ENCODE results near the gene CPLX4.
A peak's percentile ranks its signal among the peaks of the same experiment; 100 is the strongest.

The CPLX4 gene

GRCh38 chr18:59318460-59319050 is at the start of gene CPLX4:
TSS of gene CPLX4 (minus strand) at chr18:59318649. CDS start at chr18:59318462, 187 bp downstream.
- Mint-ChIP-seq H3K4me3 (no peak within 1 kb of the TSS), H3K27ac (no peak within 1 kb of the TSS), H3K9me3 (no peaks in the 10 kb centered on the region), H3K36me3 (ENCODE audit: low read depth) (no peaks in the 10 kb centered on the region), H3K4me1 (no peaks in the 10 kb centered on the region), H3K27me3 (peaks cover 17% of the 10 kb centered on the region)
- DNase-seq: no peak
- no peak for ATAC-seq

DNA sequence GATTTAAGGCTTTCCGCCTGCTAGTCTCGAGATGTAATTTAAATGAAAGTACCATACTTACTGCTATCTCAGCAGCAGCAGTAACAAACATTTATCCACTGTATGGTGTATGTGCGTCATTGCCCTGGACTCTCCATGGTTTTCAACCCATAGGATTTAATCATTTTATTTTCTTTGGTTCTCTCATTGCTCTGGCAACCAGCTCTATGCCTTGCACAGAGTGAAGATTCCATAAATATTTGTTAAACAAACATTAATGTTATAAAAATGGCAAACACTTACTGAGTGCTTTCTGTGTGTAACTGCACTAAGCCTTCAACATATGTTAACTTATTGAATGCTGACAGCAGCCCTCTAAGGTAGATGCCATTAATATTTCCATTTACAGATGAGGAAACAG is 41.9 kb upstream of the CPLX4 start:
- H3K27me3 Mint-ChIP-seq: no peaks in the 10 kb centered on the region
- peaks cover 26% of the 10 kb centered on the region for H3K4me1 Mint-ChIP-seq
- ATAC-seq (no peak), DNase-seq (no peak)
- peak overlapping the region; percentile 77 for H3K4me3 Mint-ChIP-seq
- no peaks in the 10 kb centered on the region for H3K9me3 Mint-ChIP-seq
- H3K27ac Mint-ChIP-seq: no peak overlapping the region
- peaks cover 21% of the 10 kb centered on the region for H3K36me3 Mint-ChIP-seq (ENCODE audit: low read depth)

DNA sequence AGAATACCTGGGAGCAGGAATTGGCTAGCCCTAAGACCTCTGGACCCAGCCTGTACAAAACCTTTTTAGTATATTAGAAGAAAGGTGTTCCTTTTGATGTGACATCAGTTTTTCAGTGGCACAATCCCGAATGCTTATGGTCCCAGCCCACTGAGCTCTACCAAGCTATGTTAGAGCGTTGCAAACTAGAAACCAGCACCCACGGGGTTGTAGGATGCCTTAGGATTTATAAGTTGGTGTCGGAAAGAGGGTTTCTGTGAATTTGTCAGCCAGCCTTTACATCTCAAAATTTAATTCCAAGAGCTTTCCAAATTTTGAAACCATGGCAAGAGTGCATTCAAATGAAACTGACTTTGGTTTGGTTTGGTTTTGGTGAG is 41.1 kb upstream of the CPLX4 start:
- Mint-ChIP-seq H3K4me1 (peaks cover 29% of the 10 kb centered on the region), H3K9me3 (no peaks in the 10 kb centered on the region), H3K36me3 (ENCODE audit: low read depth) (peaks cover 27% of the 10 kb centered on the region), H3K27ac (no peak overlapping the region), H3K4me3 (peak overlapping the region; percentile 77), H3K27me3 (no peaks in the 10 kb centered on the region)
- ATAC-seq (no peak), DNase-seq (no peak)

DNA sequence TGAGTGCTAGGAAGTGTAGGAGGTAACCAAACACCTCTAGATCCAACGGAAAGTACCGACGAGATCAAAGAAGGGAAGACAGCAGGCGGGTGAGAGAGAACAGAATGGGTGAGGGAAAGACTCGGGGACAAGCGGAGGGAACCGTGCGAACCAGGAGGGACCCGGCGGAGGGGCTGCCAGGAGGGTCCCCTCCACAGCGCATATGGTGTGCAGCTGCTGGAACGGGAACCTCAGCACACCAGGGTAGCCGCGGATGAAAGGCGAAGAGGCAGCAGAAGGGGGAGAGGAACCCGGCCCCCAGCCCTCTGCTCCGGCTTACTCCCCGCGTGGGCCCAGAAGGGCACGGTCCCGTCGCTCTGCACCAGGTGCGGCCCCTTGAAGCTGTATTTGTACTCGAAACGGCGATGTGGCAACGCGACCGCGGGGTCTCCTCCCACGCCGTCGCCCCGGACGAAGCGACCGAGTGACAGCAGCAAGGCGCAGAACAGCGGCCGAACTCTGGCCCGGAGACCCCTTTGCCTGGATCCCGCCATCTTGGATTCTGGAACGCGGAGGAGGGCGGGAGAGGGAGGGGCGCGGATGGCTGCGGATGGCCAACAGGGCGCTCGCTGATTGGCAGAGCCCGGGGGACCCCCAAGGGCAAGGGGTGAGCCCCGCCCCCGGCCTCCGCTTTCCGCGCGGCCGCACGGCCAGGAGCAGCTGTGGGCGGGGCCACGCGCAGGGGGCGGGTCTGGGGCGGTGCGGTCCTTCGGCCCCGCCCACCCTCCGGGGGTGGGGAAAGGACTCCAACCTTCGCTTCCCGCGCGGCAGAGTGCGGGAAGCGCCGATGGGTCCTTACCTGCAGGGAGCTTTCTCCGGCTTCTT is 40.5 kb upstream of the CPLX4 start, which contains the start of gene LMAN1:
Gene LMAN1, minus strand, starts transcription at position 554 of the 864 bp plus-strand sequence. Its CDS starts 21 bp downstream, at position 533.
- Mint-ChIP-seq H3K36me3 (ENCODE audit: low read depth) (peaks cover 30% of the 10 kb centered on the region), H3K4me3 (peak within 1 kb of the TSS; percentile 100), H3K27me3 (no peaks in the 10 kb centered on the region), H3K9me3 (no peaks in the 10 kb centered on the region), H3K27ac (peak within 1 kb of the TSS; percentile 100), H3K4me1 (peaks cover 30% of the 10 kb centered on the region)
- peak; percentile 97 for DNase-seq
- peak; percentile 94 for ATAC-seq

DNA sequence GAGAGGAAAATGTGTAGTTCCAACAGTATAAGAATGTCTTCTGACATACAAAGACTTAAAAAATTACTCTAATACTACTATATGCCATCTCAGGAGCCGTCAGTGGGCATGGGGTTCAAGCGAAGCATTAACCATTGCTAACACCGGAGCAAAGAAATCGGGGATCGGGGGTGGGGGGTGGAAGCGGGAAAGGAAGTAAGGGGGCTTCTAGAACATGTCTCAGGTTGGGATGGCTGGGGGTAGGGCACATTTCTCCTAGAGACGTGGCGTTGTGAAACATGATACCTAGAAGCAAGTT is 39.9 kb upstream of the CPLX4 start:
- Mint-ChIP-seq H3K36me3 (ENCODE audit: low read depth) (peaks cover 31% of the 10 kb centered on the region), H3K27me3 (no peaks in the 10 kb centered on the region), H3K4me3 (peak overlapping the region; percentile 100), H3K4me1 (peaks cover 30% of the 10 kb centered on the region), H3K27ac (peak overlapping the region; percentile 100), H3K9me3 (no peaks in the 10 kb centered on the region)
- ATAC-seq: no peak
- DNase-seq: no peak

- ATAC-seq (peak; percentile 27), DNase-seq (no peak)
- H3K36me3 Mint-ChIP-seq (ENCODE audit: low read depth): peaks cover 35% of the 10 kb centered on the region
- H3K27ac Mint-ChIP-seq: peak overlapping the region; percentile 100
- H3K4me3 Mint-ChIP-seq: peak overlapping the region; percentile 100
- no peaks in the 10 kb centered on the region for H3K9me3 Mint-ChIP-seq
- H3K4me1 Mint-ChIP-seq: peaks cover 34% of the 10 kb centered on the region
- no peaks in the 10 kb centered on the region for H3K27me3 Mint-ChIP-seq
These were observed 39.5 kb upstream of the CPLX4 start for GRCh38 chr18:59357928-59358327.

GRCh38 chr18:59354731-59355130 is 36.3 kb upstream of the CPLX4 start:
- ATAC-seq: no peak
- peaks cover 34% of the 10 kb centered on the region for H3K4me1 Mint-ChIP-seq
- peaks cover 60% of the 10 kb centered on the region for H3K36me3 Mint-ChIP-seq (ENCODE audit: low read depth)
- H3K27ac Mint-ChIP-seq: no peak overlapping the region
- no peak overlapping the region for H3K4me3 Mint-ChIP-seq
- no peaks in the 10 kb centered on the region for H3K9me3 Mint-ChIP-seq
- no peak for DNase-seq
- H3K27me3 Mint-ChIP-seq: no peaks in the 10 kb centered on the region

- Mint-ChIP-seq H3K27ac (no peak overlapping the region), H3K9me3 (no peaks in the 10 kb centered on the region), H3K27me3 (no peaks in the 10 kb centered on the region), H3K4me3 (no peak overlapping the region), H3K4me1 (peaks cover 35% of the 10 kb centered on the region), H3K36me3 (ENCODE audit: low read depth) (peaks cover 71% of the 10 kb centered on the region)
- DNase-seq (no peak), ATAC-seq (no peak)
These were observed 34.7 kb upstream of the CPLX4 start for GRCh38 chr18:59353079-59353680.

GRCh38 chr18:59352250-59352855 is 33.9 kb upstream of the CPLX4 start:
- H3K9me3 Mint-ChIP-seq: no peaks in the 10 kb centered on the region
- DNase-seq (no peak), ATAC-seq (no peak)
- H3K4me1 Mint-ChIP-seq: peaks cover 32% of the 10 kb centered on the region
- no peaks in the 10 kb centered on the region for H3K27me3 Mint-ChIP-seq
- no peak overlapping the region for H3K27ac Mint-ChIP-seq
- no peak overlapping the region for H3K4me3 Mint-ChIP-seq
- peaks cover 77% of the 10 kb centered on the region for H3K36me3 Mint-ChIP-seq (ENCODE audit: low read depth)

GRCh38 chr18:59345556-59345955 is 27.1 kb upstream of the CPLX4 start:
- peaks cover 87% of the 10 kb centered on the region for H3K36me3 Mint-ChIP-seq (ENCODE audit: low read depth)

DNA sequence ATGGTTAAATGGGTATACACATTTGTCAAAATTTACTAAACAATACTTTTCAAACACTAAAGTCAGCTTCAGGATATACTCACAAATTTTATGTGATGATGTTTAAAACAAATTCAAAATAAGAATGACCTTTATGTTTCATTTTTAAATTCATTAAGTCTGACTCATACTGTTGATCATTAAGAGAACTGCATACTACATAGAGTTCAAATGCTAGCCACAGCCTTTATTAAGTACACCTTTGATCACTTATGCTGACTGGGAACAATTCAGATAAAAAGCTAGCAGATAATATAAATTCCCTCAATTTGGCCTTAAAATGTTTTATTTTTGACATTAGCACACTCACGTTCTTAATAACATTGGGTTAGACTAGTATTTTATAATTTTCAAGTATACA is 26.5 kb upstream of the CPLX4 start:
- Mint-ChIP-seq H3K4me3 (no peak overlapping the region), H3K27ac (no peak overlapping the region), H3K9me3 (peaks cover 26% of the 10 kb centered on the region), H3K4me1 (peaks cover 47% of the 10 kb centered on the region), H3K36me3 (ENCODE audit: low read depth) (peaks cover 90% of the 10 kb centered on the region), H3K27me3 (no peaks in the 10 kb centered on the region)
- DNase-seq (no peak), ATAC-seq (no peak)

More at GRCh38 chr18:59345556-59345955, 27.1 kb upstream of the CPLX4 start:
- no peak overlapping the region for H3K27ac Mint-ChIP-seq
- peaks cover 41% of the 10 kb centered on the region for H3K4me1 Mint-ChIP-seq
- DNase-seq (no peak), ATAC-seq (no peak)
- H3K4me3 Mint-ChIP-seq: no peak overlapping the region
- peaks cover 26% of the 10 kb centered on the region for H3K9me3 Mint-ChIP-seq
- H3K27me3 Mint-ChIP-seq: no peaks in the 10 kb centered on the region

DNA sequence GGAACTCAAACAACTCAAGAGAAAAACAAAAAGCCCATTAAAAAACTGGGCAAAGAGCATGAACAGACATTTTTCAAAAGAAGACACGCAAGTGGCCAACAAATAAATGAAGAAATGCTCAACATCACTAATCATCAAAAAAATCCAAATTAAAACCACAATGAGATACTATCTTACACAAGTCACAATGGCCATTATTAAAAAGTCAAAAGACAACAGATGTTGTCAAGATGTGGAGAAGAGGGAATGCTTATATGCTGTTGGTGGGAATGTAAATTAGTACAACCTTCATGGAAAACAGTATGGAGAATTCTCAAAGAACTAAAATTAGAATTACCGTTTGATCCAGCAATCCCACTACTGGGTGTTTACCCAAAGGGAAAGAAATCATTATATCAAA is 25.5 kb upstream of the CPLX4 start:
- H3K27ac Mint-ChIP-seq: no peak overlapping the region
- H3K4me3 Mint-ChIP-seq: no peak overlapping the region
- ATAC-seq: no peak
- peaks cover 91% of the 10 kb centered on the region for H3K36me3 Mint-ChIP-seq (ENCODE audit: low read depth)
- H3K9me3 Mint-ChIP-seq: peaks cover 26% of the 10 kb centered on the region
- H3K4me1 Mint-ChIP-seq: peaks cover 48% of the 10 kb centered on the region
- no peak for DNase-seq
- no peaks in the 10 kb centered on the region for H3K27me3 Mint-ChIP-seq

GRCh38 chr18:59340817-59341216 is 22.4 kb upstream of the CPLX4 start:
- Mint-ChIP-seq H3K27ac (peak overlapping the region; percentile 64), H3K36me3 (ENCODE audit: low read depth) (peaks cover 91% of the 10 kb centered on the region), H3K4me3 (no peak overlapping the region), H3K9me3 (peaks cover 24% of the 10 kb centered on the region), H3K27me3 (no peaks in the 10 kb centered on the region), H3K4me1 (peaks cover 44% of the 10 kb centered on the region)
- ATAC-seq (peak; percentile 96), DNase-seq (no peak)

GRCh38 chr18:59340312-59340711 is 21.9 kb upstream of the CPLX4 start:
- Mint-ChIP-seq H3K27me3 (no peaks in the 10 kb centered on the region), H3K36me3 (ENCODE audit: low read depth) (peaks cover 91% of the 10 kb centered on the region), H3K27ac (no peak overlapping the region), H3K9me3 (peaks cover 22% of the 10 kb centered on the region), H3K4me3 (no peak overlapping the region), H3K4me1 (peaks cover 41% of the 10 kb centered on the region)
- ATAC-seq (no peak), DNase-seq (no peak)

Data from activated naive CD8-positive, alpha-beta T cell treated with anti-CD3 and anti-CD28 coated beads, Interleukin-2, amount 50 U/mL, for 24 hours (primary cell).